NCI-H82 treated with DMSO at 0.1 percent for 48 hours (cell line): Measurements from ENCODE around the gene G0S2.
A peak's percentile ranks its signal among the peaks of the same experiment; 100 is the strongest.

Experiments
- DNase-seq: peaks from one replicate; lab custom pipeline; 2025; ENCODE audit not compliant: unreplicated experiment; lab: John Stamatoyannopoulos, UW

Gene G0S2

GRCh38 chr1:209648346-209648745 lies 26.9 kb upstream of the G0S2 start:
- no peak for DNase-seq

- DNase-seq, result no peak
Observed at GRCh38 chr1:209648931-209649776, 26.1 kb upstream of the G0S2 start.

- DNase-seq, result no peak
Observed at GRCh38 chr1:209650454-209650853, 24.8 kb upstream of the G0S2 start.

GRCh38 chr1:209651138-209651587 lies 24.0 kb upstream of the G0S2 start:
- DNase-seq, result no peak

GRCh38 chr1:209652121-209652735 lies 23.0 kb upstream of the G0S2 start, which contains the start of gene LAMB3:
LAMB3 (minus strand) TSS chr1:209652425; CDS start chr1:209650944, 1,481 bp downstream.
- no peak for DNase-seq

- no peak for DNase-seq
Observed at GRCh38 chr1:209652873-209653401, 22.3 kb upstream of the G0S2 start.

GRCh38 chr1:209653915-209654351 lies 21.3 kb upstream of the G0S2 start:
- no peak for DNase-seq

GRCh38 chr1:209655411-209656231 lies 19.6 kb upstream of the G0S2 start:
- no peak for DNase-seq

GRCh38 chr1:209657140-209657879 lies 17.9 kb upstream of the G0S2 start:
- DNase-seq, result no peak

- DNase-seq, result no peak
Observed at GRCh38 chr1:209657918-209658317, 17.3 kb upstream of the G0S2 start.

GRCh38 chr1:209659909-209660308 lies 15.3 kb upstream of the G0S2 start:
- peak; percentile 50 for DNase-seq

GRCh38 chr1:209661071-209661470 lies 14.1 kb upstream of the G0S2 start:
- no peak for DNase-seq

- DNase-seq, result no peak
Observed at GRCh38 chr1:209662879-209663327, 12.3 kb upstream of the G0S2 start.

GRCh38 chr1:209667103-209667502 lies 8.1 kb upstream of the G0S2 start:
- no peak for DNase-seq

GRCh38 chr1:209667708-209668107 lies 7.5 kb upstream of the G0S2 start:
- no peak for DNase-seq

GRCh38 chr1:209670441-209671082 lies 4.7 kb upstream of the G0S2 start:
- no peak for DNase-seq

- DNase-seq, result no peak
Observed at GRCh38 chr1:209672705-209673630, 2.2 kb upstream of the G0S2 start.

GRCh38 chr1:209673631-209674417 lies 1.4 kb upstream of the G0S2 start:
- DNase-seq, result no peak
